Sciatic nerve (tissue), 2 donors: ENCODE measurements around the gene ACSF2. TPM values are rescaled to one million over a fixed set of nuclear protein-coding genes. Genes with fewer than 3 reads are reported as not detected.

ENCODE experiments used
- ATAC-seq: fragments of 200-7000 bp; cut with Tn5 transposase; one replicate; pipeline ENCODE4 v1.9.1; 2020; ENCODE audit warnings: mild to moderate bottlenecking, moderate library complexity
- DNase-seq: peaks from one replicate; pipeline ENCODE4 v3.0.0-alpha.2; 2020; ENCODE audit warnings: low spot score
- intact Hi-C: fragments of 100-400 bp; cut with DNase I; formaldehyde crosslinking; loops from one replicate; pipeline ENCODE4 v1.14.2; 2022
- total RNA-seq: library from RNA; stranded (reverse); fragmentation: NEBNext Ultra II Directional; extraction: Animal tissue kit (Norgen Biotek cat#: 25700); gene quantifications from one replicate; pipeline ENCODE4 v1.2.1, GENCODE V29; 2021
- donor health status: DM: no; HTN: no; CAD: no.
- donor health status: DM: no; HTN: no; CAD: no.

ACSF2 gene
- total RNA-seq, 1 donor from 2014 or later = 37.8 TPM

- DNase-seq (no peak), ATAC-seq (no peak)
- intact Hi-C loops = loop anchor here (10.0 kb wide), 1 partner anchor 132 kb away; no protein-coding TSS in a partner anchor
Measured at GRCh38 chr17:50483266-50483665, 57.2 kb downstream of the ACSF2 start.

GRCh38 chr17:50484386-50485155, 58.6 kb downstream of the ACSF2 start:
- intact Hi-C loops = loop anchor here (10.0 kb wide), 1 partner anchor 130 kb away; no protein-coding TSS in a partner anchor
- DNase-seq = no peak
- no peak for ATAC-seq

- ATAC-seq (no peak), DNase-seq (no peak)
- intact Hi-C loops = loop anchor here (10.0 kb wide), 1 partner anchor 127 kb away; no protein-coding TSS in a partner anchor
Measured at GRCh38 chr17:50487213-50488096, 61.4 kb downstream of the ACSF2 start.

- intact Hi-C loops = loop anchor here (10.0 kb wide), 1 partner anchor 126 kb away; no protein-coding TSS in a partner anchor
- ATAC-seq (no peak), DNase-seq (no peak)
Measured at GRCh38 chr17:50488880-50489279, 62.9 kb downstream of the ACSF2 start.

- peak; percentile 69 for ATAC-seq
- intact Hi-C loops = no loop called here
- no peak for DNase-seq
Measured at GRCh38 chr17:50491505-50491904, 65.5 kb downstream of the ACSF2 start.

- ATAC-seq (no peak), DNase-seq (no peak)
- intact Hi-C loops = no loop called here
Measured at GRCh38 chr17:50492214-50492613, 66.2 kb downstream of the ACSF2 start.

- intact Hi-C loops = no loop called here
- ATAC-seq = no peak
- no peak for DNase-seq
Measured at GRCh38 chr17:50493744-50494143, 67.7 kb downstream of the ACSF2 start.

- DNase-seq (no peak), ATAC-seq (no peak)
- intact Hi-C loops = no loop called here
Measured at GRCh38 chr17:50495217-50495823, 69.3 kb downstream of the ACSF2 start.

- DNase-seq = no peak
- no peak for ATAC-seq
Measured at GRCh38 chr17:50495918-50496317, 69.9 kb downstream of the ACSF2 start.

GRCh38 chr17:50498021-50498874, 72.2 kb downstream of the ACSF2 start:
- intact Hi-C loops = no loop called here
- DNase-seq = no peak
- no peak for ATAC-seq

More at GRCh38 chr17:50495918-50496317, 69.9 kb downstream of the ACSF2 start:
- intact Hi-C loops = no loop called here

- no peak for DNase-seq
- intact Hi-C loops = no loop called here
- no peak for ATAC-seq
Measured at GRCh38 chr17:50499270-50499669, 73.3 kb downstream of the ACSF2 start.

- ATAC-seq (no peak), DNase-seq (no peak)
- intact Hi-C loops = no loop called here
Measured at GRCh38 chr17:50499721-50500120, 73.7 kb downstream of the ACSF2 start.

GRCh38 chr17:50501054-50501453, 75.0 kb downstream of the ACSF2 start:
- ATAC-seq = peak; percentile 26
- intact Hi-C loops = no loop called here
- DNase-seq = no peak

- ATAC-seq (no peak), DNase-seq (no peak)
- intact Hi-C loops = no loop called here
Measured at GRCh38 chr17:50502301-50502990, 76.4 kb downstream of the ACSF2 start.

- DNase-seq = no peak
- no peak for ATAC-seq
- intact Hi-C loops = no loop called here
Measured at GRCh38 chr17:50505591-50506130, 79.6 kb downstream of the ACSF2 start.

GRCh38 chr17:50506298-50506697, 80.3 kb downstream of the ACSF2 start:
- no peak for DNase-seq
- ATAC-seq = no peak
- intact Hi-C loops = no loop called here

- DNase-seq (peak; percentile 92), ATAC-seq (peak; percentile 88)
- intact Hi-C loops = no loop called here
Measured at GRCh38 chr17:50507871-50508572, 82.0 kb downstream of the ACSF2 start, which contains the start of gene MYCBPAP. TSS of gene MYCBPAP (plus strand) at chr17:50508439. CDS start at chr17:50508675, 236 bp downstream.
